RWPE2 (cell line): ENCODE data around the gene N4BP2.

Source experiments
- ATAC-seq: fragments of 200-7000 bp; cut with Tn5 transposase; 3 replicates; pipeline ENCODE4 v1.9.1; 2021; ENCODE audit warnings: low read depth
- DNase-seq: peaks from one replicate; pipeline ENCODE4 v3.0.0-alpha.2; 2020; ENCODE audit warnings: low spot score
- H3K27ac ChIP-seq: fragments of 450-650 bp; 2 replicates; pipeline ENCODE4 v1.5.1; 2017; ENCODE audit warnings: mild to moderate bottlenecking; ENCODE audit not compliant: poor library complexity, severe bottlenecking
- H3K27me3 ChIP-seq: fragments of 250-450 bp; sonication (Bioruptor Pico); 2 replicates; pipeline ENCODE4 v1.5.1; 2021; ENCODE audit warnings: mild to moderate bottlenecking, moderate library complexity; ENCODE audit not compliant: insufficient read depth, poor library complexity, severe bottlenecking
- H3K36me3 ChIP-seq: fragments of 250-450 bp; sonication (Bioruptor Pico); 2 replicates; pipeline ENCODE4 v1.5.1; 2020; ENCODE audit warnings: low read depth, mild to moderate bottlenecking, moderate library complexity
- H3K4me1 ChIP-seq: fragments of 250-450 bp; sonication (Bioruptor Pico); 2 replicates; pipeline ENCODE4 v1.5.1; 2021; ENCODE audit warnings: mild to moderate bottlenecking, moderate library complexity; ENCODE audit not compliant: insufficient read depth, poor library complexity, severe bottlenecking
- H3K4me3 ChIP-seq: fragments of 250-450 bp; sonication (Bioruptor Pico); 2 replicates; pipeline ENCODE4 v1.5.1; 2021; ENCODE audit warnings: mild to moderate bottlenecking, moderate library complexity; ENCODE audit not compliant: severe bottlenecking
- H3K9me3 ChIP-seq: fragments of 250-450 bp; sonication (Bioruptor Pico); 2 replicates; pipeline ENCODE4 v1.5.1; 2021; ENCODE audit warnings: mild to moderate bottlenecking, moderate library complexity; ENCODE audit not compliant: severe bottlenecking
- TF ChIP-seq, protein P1 (sequence below): fragments of 450-650 bp; IDR thresholded peaks from one replicate; pipeline ENCODE4 v1.5.1; 2017; ENCODE audit warnings: mild to moderate bottlenecking, moderate library complexity; ENCODE audit not compliant: poor library complexity, severe bottlenecking

Gene N4BP2

DNA sequence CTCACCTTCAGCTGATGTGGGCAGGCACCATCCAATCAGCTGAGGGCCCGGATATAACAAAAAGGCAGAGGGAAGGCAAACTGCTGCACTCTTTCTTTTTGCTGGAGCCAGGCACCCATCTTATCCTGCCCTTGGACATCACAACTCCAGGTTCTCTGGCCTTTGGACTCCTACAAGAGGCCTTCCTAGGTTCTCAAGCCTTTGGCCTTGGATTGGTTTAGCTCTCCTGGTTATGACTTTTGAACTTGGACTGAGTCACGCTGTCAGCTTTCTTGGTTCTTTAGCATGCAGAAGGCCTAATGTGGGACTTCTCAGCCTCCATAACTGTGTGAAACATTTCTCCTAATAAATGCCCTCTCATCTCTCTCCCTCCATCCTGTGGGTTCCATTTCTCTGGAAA, 23.0 kb upstream of the N4BP2 start:
- ATAC-seq (no peak), DNase-seq (no peak)
- TF ChIP-seq, protein P1, sequence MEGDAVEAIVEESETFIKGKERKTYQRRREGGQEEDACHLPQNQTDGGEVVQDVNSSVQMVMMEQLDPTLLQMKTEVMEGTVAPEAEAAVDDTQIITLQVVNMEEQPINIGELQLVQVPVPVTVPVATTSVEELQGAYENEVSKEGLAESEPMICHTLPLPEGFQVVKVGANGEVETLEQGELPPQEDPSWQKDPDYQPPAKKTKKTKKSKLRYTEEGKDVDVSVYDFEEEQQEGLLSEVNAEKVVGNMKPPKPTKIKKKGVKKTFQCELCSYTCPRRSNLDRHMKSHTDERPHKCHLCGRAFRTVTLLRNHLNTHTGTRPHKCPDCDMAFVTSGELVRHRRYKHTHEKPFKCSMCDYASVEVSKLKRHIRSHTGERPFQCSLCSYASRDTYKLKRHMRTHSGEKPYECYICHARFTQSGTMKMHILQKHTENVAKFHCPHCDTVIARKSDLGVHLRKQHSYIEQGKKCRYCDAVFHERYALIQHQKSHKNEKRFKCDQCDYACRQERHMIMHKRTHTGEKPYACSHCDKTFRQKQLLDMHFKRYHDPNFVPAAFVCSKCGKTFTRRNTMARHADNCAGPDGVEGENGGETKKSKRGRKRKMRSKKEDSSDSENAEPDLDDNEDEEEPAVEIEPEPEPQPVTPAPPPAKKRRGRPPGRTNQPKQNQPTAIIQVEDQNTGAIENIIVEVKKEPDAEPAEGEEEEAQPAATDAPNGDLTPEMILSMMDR: no peak
- Histone ChIP-seq H3K36me3 (no peaks in the 10 kb centered on the region), H3K4me3 (no peak overlapping the region), H3K27ac (no peak overlapping the region), H3K4me1 (no peaks in the 10 kb centered on the region), H3K9me3 (no peaks in the 10 kb centered on the region), H3K27me3 (no peaks in the 10 kb centered on the region)

DNA sequence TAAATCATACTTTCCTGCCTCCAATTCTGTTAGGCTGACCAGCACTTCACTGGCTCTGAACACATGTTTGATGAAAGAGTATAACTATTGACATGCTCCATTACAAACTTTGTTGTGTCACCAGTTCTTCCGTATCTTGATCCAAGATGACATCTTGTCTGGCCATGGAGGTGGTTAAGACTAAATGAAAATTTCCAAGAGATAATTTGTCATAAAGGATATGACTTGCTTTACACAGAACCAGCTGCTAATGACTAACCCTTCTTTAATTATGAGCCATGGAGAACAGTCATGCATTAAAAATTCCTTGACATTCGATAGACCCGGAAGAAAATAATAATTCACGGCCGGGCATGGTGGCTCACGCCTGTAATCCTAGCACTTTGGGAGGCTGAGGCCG, 17.7 kb upstream of the N4BP2 start:
- DNase-seq (no peak), ATAC-seq (peak; percentile 89)
- Histone ChIP-seq H3K9me3 (no peaks in the 10 kb centered on the region), H3K27me3 (no peaks in the 10 kb centered on the region), H3K36me3 (no peaks in the 10 kb centered on the region), H3K4me1 (peaks cover 4% of the 10 kb centered on the region), H3K4me3 (no peak overlapping the region), H3K27ac (peak overlapping the region; percentile 46)
- TF ChIP-seq, protein P1: no peak

GRCh38 chr4:40040908-40041307, 15.7 kb upstream of the N4BP2 start:
- H3K27ac ChIP-seq: no peak overlapping the region
- no peak; the same call in 2 of the 3 replicates for ATAC-seq
- TF ChIP-seq, protein P1: no peak

GRCh38 chr4:40043786-40044185, 12.9 kb upstream of the N4BP2 start:
- no peaks in the 10 kb centered on the region for H3K9me3 ChIP-seq
- no peak overlapping the region for H3K4me3 ChIP-seq
- DNase-seq (no peak), ATAC-seq (no peak)
- H3K36me3 ChIP-seq: no peaks in the 10 kb centered on the region
- peaks cover 7% of the 10 kb centered on the region for H3K4me1 ChIP-seq
- H3K27me3 ChIP-seq: no peaks in the 10 kb centered on the region
- no peak overlapping the region for H3K27ac ChIP-seq
- TF ChIP-seq, protein P1: no peak

More at GRCh38 chr4:40040908-40041307, 15.7 kb upstream of the N4BP2 start:
- Histone ChIP-seq H3K4me1 (peaks cover 4% of the 10 kb centered on the region), H3K27me3 (no peaks in the 10 kb centered on the region), H3K36me3 (no peaks in the 10 kb centered on the region), H3K9me3 (no peaks in the 10 kb centered on the region), H3K4me3 (no peak overlapping the region)
- DNase-seq: no peak

DNA sequence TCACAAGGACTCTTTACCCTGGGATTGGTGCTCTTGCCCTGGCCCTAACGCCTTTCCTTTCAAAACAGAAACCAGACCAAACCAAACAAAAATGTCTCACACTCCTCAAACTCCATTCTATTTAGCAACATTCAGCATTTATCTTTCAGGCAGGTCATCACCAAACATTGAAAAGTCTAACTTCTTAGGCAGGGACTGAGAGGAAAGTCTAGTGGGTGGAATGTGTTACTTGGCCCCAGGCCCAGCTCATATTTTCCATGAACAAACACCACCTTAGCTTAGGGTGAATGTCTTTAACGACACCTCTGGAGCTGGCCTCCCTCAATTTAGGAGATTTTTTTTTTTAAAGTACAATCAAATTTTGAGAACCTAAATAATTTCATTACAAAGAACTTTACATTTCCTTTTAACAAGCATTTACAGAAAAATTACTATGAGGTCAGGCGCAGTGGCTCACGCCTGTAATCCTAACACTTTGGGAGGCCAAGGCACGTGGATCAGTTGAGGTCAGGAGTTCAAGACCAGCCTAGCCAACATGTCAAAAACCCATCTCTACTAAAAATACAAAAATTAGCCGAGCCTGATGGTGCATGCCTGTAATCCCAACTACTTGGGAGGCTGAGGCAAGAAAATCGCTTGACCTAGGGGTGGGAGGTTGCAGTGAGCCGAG, 10.2 kb upstream of the N4BP2 start:
- peaks cover 5% of the 10 kb centered on the region for H3K4me1 ChIP-seq
- ATAC-seq (peak; percentile 80), DNase-seq (no peak)
- no peak overlapping the region for H3K27ac ChIP-seq
- H3K9me3 ChIP-seq: no peaks in the 10 kb centered on the region
- TF ChIP-seq, protein P1: no peak
- no peak overlapping the region for H3K4me3 ChIP-seq
- no peaks in the 10 kb centered on the region for H3K27me3 ChIP-seq
- H3K36me3 ChIP-seq: no peaks in the 10 kb centered on the region
